DOHH2 (cell line): Measurements from ENCODE around the gene AK3.

Experiments
- H3F3A ChIP-seq: fragments of 200-600 bp; sonication (generic), shearing (Covaris generic); 2 replicates; pipeline ENCODE4 v1.6.0; 2016; ENCODE audit warnings: antibody characterized with exemption, mild to moderate bottlenecking; ENCODE audit not compliant: control insufficient read depth, insufficient read depth
- H3K27ac ChIP-seq: fragments of 200-600 bp; sonication (generic); 2 replicates; pipeline ENCODE4 v1.5.1; 2014; ENCODE audit warnings: low read depth, mild to moderate bottlenecking, low read length, moderate library complexity
- H3K27me3 ChIP-seq: fragments of 200-600 bp; sonication (generic); 2 replicates; pipeline ENCODE4 v1.6.1; 2014; ENCODE audit warnings: mild to moderate bottlenecking, low read length, mixed read lengths; ENCODE audit not compliant: control insufficient read depth
- H3K36me3 ChIP-seq: fragments of 200-600 bp; sonication (generic); 2 replicates; pipeline ENCODE4 v1.6.1; 2014; ENCODE audit warnings: mild to moderate bottlenecking, low read length, moderate library complexity, mixed read lengths; ENCODE audit not compliant: control insufficient read depth
- H3K4me1 ChIP-seq: fragments of 200-600 bp; sonication (generic); 2 replicates; pipeline ENCODE4 v1.6.1; 2014; ENCODE audit warnings: mild to moderate bottlenecking, low read length, mixed read lengths; ENCODE audit not compliant: control insufficient read depth
- H3K4me2 ChIP-seq: fragments of 200-600 bp; sonication (generic); 2 replicates; pipeline ENCODE4 v1.6.0; 2014; ENCODE audit warnings: mild to moderate bottlenecking, low read length, moderate library complexity
- H3K4me3 ChIP-seq: fragments of 200-600 bp; sonication (generic); 2 replicates; pipeline ENCODE4 v1.5.1; 2014; ENCODE audit warnings: mild to moderate bottlenecking, low read length, mixed read lengths
- H3K79me2 ChIP-seq: fragments of 200-600 bp; sonication (generic); 2 replicates; pipeline ENCODE4 v1.6.1; 2014; ENCODE audit warnings: mild to moderate bottlenecking, low read length, mixed read lengths; ENCODE audit not compliant: control insufficient read depth
- H3K9me2 ChIP-seq: fragments of 200-600 bp; sonication (generic); replicated peaks from 2 replicates; pipeline ENCODE4 v1.6.1; 2014; ENCODE audit warnings: mild to moderate bottlenecking, low read length, mixed read lengths; ENCODE audit not compliant: control insufficient read depth
- H3K9me3 ChIP-seq: fragments of 200-600 bp; sonication (generic); 2 replicates; pipeline ENCODE4 v1.6.1; 2014; ENCODE audit warnings: antibody characterized with exemption, low read length, mixed read lengths; ENCODE audit not compliant: control insufficient read depth, insufficient read depth
- H4K20me1 ChIP-seq: fragments of 200-600 bp; sonication (generic); 2 replicates; pipeline ENCODE4 v1.6.0; 2014; ENCODE audit warnings: low read depth, mild to moderate bottlenecking, antibody characterized with exemption, low read length, moderate library complexity; ENCODE audit not compliant: control insufficient read depth, insufficient read depth
- CTCF ChIP-seq: fragments of 200-600 bp; sonication (generic); IDR thresholded peaks from one replicate; pipeline ENCODE4 v1.5.1; 2014; ENCODE audit warnings: antibody characterized with exemption, mild to moderate bottlenecking, low read depth, low read length; ENCODE audit not compliant: poor library complexity, severe bottlenecking
- EZH2phosphoT487 ChIP-seq: fragments of 200-600 bp; sonication (generic); IDR thresholded peaks from 2 replicates; pipeline ENCODE4 v1.6.1; 2017; ENCODE audit warnings: borderline replicate concordance, mild to moderate bottlenecking, antibody characterized with exemption, low read length, moderate library complexity, mixed read lengths

AK3 gene

GRCh38 chr9:4666042-4666699 is 74.8 kb downstream of the AK3 start, which contains the start of gene SPATA6L:
TSS of gene SPATA6L (minus strand) at chr9:4666480. CDS start at chr9:4666250, 230 bp downstream.
- no peaks in the 10 kb centered on the region for H3K36me3 ChIP-seq
- peaks cover 58% of the 10 kb centered on the region for H3K4me1 ChIP-seq
- H3K9me2 ChIP-seq = no peaks in the 10 kb centered on the region
- H3K4me3 ChIP-seq = peak within 1 kb of the TSS; percentile 96
- H3K27me3 ChIP-seq = peaks cover 5% of the 10 kb centered on the region
- no peaks in the 10 kb centered on the region for H4K20me1 ChIP-seq
- H3K79me2 ChIP-seq = peaks cover 17% of the 10 kb centered on the region
- peak within 1 kb of the TSS; percentile 98 for H3K4me2 ChIP-seq
- TF ChIP-seq EZH2phosphoT487 (no peak), CTCF (peak; percentile 24)
- no peak within 1 kb of the TSS for H3K27ac ChIP-seq
- H3F3A ChIP-seq = peaks cover 8% of the 10 kb centered on the region; the same call in 1 of the 2 replicates
- no peaks in the 10 kb centered on the region for H3K9me3 ChIP-seq

GRCh38 chr9:4665357-4665756 is 75.6 kb downstream of the AK3 start:
- no peaks in the 10 kb centered on the region for H3K9me2 ChIP-seq
- peak overlapping the region; percentile 96 for H3K4me3 ChIP-seq
- no peaks in the 10 kb centered on the region for H4K20me1 ChIP-seq
- no peaks in the 10 kb centered on the region for H3K9me3 ChIP-seq
- TF ChIP-seq CTCF (no peak), EZH2phosphoT487 (no peak)
- H3F3A ChIP-seq = peaks cover 8% of the 10 kb centered on the region; the same call in 1 of the 2 replicates
- peaks cover 5% of the 10 kb centered on the region for H3K27me3 ChIP-seq
- peak overlapping the region; percentile 98 for H3K4me2 ChIP-seq
- H3K4me1 ChIP-seq = peaks cover 58% of the 10 kb centered on the region
- peaks cover 17% of the 10 kb centered on the region for H3K79me2 ChIP-seq
- no peaks in the 10 kb centered on the region for H3K36me3 ChIP-seq
- no peak overlapping the region for H3K27ac ChIP-seq

- H3K27ac ChIP-seq = no peak overlapping the region
Measured at GRCh38 chr9:4663956-4664355, 77.0 kb downstream of the AK3 start.

More at GRCh38 chr9:4663956-4664355, 77.0 kb downstream of the AK3 start:
- Histone ChIP-seq H3K9me2 (no peaks in the 10 kb centered on the region), H3K4me3 (peak overlapping the region; percentile 96), H3K9me3 (no peaks in the 10 kb centered on the region), H4K20me1 (no peaks in the 10 kb centered on the region), H3K4me2 (peak overlapping the region; percentile 98), H3F3A (peaks cover 8% of the 10 kb centered on the region; the same call in 1 of the 2 replicates), H3K27me3 (peaks cover 5% of the 10 kb centered on the region), H3K79me2 (peaks cover 17% of the 10 kb centered on the region), H3K4me1 (peaks cover 58% of the 10 kb centered on the region), H3K36me3 (no peaks in the 10 kb centered on the region)
- no peak for TF ChIP-seq EZH2phosphoT487
- TF ChIP-seq CTCF = no peak
